MV-4-11 (cell line): ENCODE measurements around the gene NEDD4L.
"Not testable (repeated sequence)": the region's sequence is repeated elsewhere in the genome, so short reads cannot be mapped to it uniquely, and the experiment has no call there.

Source experiments
- DNase-seq: peaks from one replicate; lab custom pipeline; 2025; lab: John Stamatoyannopoulos, UW

NEDD4L gene

DNA sequence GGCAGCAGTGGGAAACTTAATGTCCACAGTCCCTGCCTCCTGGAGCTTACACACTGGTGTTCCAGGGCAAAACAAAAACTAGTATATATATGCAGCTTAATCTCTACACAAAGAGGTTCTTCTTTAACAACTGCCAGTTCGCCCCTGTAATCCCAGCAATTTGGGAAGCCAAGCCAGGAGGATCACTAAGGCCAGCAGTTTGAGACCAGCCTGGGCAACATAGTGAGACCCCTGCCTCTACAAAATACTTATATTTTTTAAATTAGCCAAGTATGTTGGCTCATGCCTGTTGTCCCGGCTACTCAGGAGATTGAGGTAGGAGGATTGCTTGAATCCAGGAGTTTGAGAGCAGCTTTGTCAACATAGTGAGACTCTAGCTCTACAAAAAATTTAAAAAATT is 17.2 kb upstream of the NEDD4L start:
- no peak for DNase-seq

DNA sequence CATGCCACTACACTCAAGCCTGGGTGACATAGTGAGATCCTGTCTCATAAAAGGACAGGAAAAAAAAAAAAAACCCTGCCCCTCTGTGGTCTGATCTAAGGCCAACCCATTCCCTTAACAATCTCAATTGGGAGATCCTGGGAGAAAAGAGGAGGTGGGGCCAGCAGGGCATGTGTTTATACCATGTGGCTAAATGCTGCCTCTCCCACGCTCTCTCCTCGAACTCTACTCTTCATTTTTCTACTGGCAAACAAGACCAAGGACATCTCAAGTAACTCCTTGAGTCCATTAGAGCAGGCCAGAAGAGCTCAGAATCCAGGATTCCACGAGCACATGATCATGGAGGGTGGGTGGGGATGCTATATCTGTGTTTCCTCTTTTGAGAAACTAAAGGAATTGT is 16.7 kb upstream of the NEDD4L start:
- no peak for DNase-seq

DNA sequence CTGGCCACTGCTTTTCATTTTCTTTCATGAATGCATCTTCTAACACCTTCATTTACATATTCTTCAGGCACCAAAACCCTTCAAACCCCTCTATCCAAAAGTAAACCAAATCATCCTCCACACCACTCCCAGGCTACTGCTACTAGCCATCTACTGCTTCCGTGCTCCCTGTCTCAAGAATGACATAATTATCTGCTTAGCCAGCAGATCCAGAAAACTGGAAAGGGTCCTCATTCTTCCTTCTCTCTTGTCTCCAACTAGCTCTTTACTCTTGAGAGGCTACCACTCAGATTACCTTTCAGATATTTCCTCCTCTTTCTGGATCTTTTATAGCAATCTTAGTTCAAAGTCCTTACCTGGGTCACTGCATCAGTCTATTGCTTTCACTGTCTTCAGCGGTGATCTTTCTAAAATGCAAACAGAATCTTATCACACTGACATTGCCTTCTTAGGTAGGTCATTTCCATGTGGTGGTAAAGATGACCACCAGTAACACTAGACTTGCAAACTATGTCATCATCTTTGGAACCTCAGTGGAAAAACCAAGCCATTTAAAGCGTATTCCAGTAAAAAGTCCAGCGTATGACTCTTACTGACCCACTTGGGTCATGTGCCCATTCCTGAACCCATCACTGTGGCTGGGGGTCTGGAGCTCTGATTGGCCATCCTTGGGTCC is 15.8 kb upstream of the NEDD4L start:
- no peak for DNase-seq

DNA sequence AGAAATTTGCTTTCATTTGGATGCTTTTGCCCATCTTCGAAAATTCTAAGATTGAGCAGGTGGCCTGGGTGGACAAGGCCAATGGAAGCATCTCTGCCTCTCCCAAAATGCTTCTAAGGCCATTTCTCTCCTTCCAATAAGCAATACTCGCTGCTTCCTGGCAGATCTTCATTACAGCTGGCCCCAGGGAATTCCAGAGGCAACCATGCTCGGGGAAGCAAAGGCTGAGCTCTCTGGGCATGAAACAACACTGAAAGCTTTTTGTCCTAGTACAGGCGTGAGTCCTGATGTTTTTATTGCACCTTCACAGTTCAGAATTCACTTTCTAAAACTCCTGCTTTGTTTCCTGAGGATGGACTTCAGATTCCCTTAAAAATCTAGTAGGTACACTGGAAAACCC is 11.8 kb upstream of the NEDD4L start:
- DNase-seq, result no peak

DNA sequence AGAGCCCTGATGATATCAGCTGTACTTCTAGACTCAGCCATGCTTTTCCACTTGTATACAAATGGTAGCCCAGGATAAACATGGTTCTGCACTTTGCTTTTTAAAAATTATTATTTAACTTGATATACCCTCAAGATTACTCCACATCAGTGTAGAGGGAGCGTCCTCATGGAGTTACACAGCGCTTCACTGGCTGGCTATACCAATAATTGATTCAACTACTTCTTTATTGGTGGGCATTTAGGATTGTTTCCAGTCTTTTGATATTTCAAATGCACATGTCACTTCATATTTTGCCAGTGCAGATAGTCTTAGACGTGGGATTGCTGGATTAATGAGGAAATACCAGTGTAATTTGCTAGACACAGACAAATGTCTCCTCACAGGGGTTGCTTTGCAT is 10.8 kb upstream of the NEDD4L start:
- DNase-seq, result no peak

DNA sequence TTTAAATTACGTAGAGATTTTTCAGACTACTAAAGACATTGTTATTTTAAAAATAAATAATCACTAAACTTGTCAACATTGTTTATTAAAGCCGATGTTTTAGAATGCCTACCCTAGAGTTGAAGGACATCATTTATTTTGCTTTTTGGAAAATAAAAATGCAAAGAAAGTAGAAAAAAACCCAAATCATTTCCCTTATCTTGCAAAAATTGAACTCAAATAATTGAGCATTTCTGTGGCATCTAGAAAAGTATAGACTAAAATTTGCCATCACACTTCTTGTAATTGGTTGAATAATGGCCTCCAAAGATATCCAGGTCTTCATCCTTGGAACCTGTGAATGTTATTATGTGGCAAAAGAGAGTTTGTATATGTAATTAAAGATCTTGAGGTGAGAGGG is 9.7 kb upstream of the NEDD4L start:
- DNase-seq, result no peak

DNA sequence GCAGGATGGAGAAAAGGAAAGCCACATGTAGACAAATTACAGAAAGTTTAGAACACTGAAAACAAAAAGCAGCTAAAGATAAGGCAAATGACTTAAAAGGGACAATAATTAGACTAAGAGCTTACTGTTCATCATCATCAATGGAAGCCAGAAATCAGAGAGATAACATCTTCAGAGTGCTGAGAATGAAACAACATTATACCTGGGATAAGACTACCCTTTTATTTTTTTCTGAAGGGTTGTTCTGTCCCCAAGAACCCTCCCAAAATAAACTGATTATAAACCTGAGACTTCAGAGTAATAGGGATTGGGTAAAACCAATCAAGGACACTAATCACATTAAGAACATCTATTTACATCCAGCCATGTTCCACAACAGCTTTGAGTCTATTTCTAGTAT is 6.9 kb upstream of the NEDD4L start:
- no peak for DNase-seq

DNA sequence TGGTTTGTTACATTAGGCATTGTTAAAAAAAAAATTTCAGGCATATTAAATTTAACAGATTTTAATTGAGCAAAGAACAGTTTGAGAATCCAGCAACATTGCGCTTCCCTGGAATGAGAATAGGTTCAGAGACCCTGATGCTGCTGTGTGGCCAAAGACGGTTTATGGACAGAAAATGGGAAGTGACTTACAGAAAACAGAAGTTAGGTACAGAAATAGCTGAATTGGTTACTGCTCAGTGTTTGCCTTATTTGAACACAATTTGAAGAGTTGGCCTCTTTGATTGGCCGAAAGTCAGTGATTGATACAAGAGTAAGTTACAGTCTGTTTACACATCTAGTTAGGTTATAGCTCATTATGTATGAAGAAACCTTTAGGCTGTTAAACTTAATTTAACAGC is 6.0 kb upstream of the NEDD4L start:
- DNase-seq, result peak; percentile 74

DNA sequence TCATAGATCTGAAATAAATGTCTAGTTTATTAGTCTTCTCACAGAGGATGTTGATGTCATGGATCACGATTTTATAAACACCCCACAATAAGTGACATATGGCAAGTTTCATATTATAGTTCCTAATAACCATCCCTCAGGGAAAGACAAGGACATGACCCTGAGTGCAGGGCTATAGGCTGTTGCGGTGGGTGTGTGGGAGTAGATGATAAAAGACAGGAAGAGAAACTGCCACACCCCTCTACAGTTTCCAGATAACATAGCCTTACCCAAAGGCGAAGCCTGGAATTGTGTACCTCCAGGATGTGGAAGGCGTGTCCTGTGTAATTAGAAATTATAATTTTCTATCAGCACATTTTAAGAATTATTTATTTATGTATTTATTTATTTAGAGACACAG is 2.4 kb upstream of the NEDD4L start:
- DNase-seq, result peak; percentile 79

DNA sequence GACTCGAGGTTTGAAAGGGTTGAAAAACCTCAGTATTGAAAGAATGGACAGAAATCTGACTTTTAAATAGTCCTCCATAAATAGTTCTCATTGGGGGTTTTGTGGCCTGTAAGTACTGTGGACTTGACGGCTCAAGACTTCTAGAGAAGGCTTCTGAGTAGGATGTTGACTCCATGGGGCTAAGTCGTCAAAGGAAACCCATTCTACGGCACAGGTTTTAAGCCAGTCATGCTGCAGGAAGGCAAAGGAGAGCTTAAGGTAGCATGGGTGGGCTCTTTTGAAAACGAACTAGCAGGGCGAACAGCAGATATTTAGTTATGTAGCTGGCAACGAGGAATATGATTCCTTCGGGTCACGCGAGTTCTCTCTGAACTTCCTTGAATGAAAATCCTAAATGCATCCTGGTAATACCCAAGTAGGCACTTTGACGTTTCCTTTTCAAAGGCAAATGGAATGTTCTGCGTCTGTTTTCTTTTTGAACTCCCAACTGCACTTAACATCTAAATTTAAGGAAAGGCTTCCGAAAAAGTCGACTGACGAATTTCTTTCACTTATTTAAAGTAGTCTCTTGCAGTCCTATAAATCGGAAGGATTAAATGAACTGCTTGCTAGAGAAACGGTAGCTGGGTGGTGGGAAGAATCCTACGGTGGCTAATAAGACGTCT is 1.1 kb upstream of the NEDD4L start:
- no peak for DNase-seq

DNA sequence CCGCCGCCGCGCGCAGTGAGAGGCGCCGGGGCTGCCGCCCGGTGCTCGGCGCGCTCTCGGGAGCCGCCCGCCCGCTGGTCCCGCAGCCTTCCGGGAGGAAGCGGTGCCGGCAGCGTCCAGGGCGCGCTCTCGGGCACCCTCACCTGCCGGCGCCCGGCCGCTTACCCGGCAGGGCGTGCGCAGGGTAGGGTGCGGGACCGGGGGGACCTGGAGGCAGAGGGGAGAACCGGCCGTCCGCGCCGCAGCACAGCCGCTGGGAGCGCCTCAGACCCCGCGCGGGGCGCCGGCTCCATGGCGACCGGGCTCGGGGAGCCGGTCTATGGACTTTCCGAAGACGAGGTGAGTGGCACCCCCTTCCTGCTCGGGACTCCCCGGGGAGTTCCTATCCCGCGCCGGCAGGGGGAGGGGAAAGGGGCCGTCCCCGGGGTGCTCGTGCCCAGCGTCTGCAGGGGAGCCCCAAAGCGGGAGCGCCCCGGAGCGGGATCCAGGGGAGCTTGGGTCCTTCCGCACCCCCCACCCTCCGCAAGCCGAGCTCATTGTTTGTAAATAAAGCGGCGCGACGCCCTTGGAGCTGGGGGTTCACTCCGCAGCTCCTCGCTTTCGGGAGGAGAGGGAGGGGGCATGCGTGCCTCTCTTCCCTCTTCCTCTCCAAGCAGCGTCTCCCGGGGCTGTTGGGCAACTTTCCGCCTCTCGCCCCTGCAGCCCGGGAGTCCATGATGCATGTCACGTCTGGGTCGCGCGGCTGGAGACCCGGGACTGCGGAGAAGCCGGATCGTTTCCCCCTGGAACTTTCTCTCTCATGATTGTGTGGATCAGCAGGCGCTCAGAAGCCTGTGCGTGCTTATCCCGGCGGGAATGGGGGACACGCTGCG is 580 bp downstream of the NEDD4L start:
- DNase-seq, result no peak

DNA sequence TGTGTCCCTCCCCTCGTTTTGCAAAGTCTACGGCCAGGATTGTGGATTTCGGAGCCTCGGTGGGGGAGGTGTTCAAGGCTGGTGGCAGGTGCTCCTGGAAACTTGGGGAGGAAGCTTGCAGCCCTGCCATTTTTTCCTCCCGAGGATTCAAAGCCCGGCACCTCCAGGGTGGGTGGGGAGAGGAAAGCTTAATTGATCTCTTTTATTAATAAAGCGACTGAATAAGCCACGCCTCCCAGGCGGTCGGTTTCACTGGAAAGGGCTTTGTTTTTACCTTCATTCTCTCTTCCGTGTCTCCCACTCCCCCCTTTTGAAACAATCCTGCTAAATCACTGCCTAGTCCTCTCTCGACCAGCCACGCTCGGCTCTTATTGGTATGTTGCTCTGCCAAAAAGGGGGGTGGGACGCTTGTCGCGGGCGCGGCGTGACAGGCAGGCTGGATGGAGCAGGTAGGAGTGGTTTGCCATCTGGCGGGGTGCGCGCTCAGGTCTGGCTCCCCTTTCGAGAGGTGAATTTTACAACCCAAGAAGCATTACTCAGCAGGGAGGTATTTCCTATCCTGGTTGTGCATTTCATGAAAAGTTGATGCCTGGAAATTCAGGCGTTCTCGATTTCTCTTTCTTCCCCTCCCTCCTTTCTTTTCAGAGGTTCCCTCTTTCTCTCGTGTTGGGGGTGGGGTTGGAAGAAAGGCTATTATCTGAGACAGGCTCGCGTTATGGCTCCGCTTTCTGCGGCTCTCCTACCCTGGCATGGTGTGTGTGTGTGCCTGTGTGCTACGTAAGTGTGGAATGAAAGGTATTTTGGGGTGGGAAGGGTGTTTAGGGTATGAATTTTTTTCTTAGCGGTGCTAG is 1.4 kb downstream of the NEDD4L start:
- DNase-seq, result no peak

DNA sequence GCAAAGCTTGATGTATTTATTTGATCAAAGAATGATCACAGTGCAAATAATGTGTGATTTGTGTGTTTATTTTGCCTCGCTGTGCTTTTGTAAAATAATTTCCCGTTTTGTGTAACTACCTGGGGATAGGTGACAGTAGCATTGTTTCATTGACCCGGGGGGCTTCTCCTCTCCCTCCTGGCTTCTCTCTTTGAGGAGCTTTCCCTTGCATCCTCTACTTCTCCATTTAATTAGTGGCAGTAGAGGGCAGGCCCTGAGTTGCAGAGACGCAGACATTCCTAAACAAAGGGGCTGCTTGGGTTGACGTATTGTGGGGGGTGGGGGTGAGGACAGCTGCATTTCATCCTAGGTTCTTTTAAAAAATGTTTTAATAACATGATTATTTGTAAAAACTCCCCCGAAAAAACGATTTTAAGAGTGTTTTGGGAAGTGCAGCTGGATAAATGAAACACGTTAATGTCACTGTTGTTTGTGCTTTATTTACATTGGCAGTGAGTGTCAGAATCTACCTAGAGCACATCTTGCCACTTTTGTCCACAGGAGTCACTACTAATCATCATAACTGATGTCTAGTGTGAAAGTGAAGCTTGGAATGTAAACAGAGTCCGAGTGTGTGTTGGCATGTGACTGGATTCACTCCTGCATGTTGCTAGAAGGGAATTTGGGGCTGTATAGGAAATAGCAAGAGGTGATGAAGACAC is 2.2 kb downstream of the NEDD4L start:
- no peak for DNase-seq

DNA sequence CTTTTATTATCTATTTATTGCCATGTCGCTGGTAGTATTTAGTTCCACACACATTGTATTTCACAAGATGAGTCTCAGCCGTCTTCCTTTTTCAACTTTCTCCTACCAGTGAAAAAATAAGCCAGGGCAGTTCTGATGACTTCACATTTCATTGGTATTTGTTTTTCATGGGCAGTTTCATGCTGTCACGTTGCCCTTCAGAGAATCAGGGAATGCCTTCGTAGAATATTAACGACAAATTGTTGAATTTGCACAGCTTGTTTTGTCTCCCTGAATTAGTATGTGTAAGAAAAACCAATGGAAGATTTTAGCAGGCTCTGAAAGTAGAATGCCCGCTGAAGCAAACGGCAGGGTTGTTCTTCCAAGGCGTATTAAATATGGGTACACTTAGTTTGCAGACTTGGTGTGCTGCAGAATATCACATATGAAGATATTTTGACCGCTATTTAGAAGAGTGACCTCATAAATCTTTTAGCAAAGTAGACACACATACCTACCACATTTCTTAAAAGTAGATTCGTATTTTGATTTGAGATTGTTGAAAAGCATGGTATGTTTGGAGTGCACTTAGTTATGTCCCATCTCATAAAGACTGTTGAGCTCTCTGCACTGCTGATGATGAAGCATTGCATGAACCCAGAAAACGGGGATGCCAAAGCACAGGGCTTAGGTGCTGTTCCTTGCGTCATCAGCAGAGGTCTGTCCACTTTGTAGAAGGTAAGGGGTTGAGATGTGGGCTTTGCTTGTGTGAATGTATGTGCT is 2.9 kb downstream of the NEDD4L start:
- no peak for DNase-seq

DNA sequence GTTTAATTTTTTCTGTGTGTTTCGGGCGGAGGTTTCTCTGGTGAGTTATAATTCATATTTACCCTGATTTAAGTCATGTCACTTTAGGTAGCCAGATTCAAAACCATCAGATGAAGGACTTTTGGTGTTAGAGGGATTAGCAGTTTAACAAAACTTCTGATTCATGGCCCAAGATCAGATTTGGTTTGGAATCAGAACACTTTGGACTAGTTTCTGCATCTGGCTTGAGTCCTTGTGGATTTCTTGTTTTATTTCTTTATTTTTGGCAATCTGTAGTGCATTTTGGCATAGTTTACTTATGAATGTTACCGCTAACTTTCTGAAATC is 3.5 kb downstream of the NEDD4L start:
- no peak for DNase-seq

DNA sequence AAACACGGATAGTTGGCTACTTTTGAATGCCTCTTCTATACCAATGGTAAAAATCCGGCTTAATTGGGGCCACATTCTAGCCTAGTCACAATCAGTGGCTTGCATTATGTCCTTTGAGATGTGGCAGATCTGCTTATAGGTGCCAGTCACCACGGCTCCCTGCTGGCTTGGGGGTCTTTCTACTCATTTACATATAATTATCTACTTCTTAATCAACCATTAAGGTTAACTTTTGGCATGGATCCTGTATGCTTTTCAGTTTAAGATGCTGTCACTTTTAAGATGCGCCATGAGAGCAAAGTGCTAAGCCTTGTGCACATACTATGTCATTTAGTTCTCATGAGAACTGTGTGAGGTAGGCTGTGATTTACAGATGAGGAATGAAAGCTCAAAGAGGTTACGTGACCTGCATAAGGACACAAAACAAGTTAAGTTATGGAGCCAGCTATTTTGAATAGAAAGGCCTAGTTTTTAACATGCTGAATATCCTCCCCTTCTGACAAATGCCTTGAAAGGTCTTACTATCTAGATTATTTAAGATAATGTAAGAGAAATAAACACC is 4.1 kb downstream of the NEDD4L start:
- no peak for DNase-seq

DNA sequence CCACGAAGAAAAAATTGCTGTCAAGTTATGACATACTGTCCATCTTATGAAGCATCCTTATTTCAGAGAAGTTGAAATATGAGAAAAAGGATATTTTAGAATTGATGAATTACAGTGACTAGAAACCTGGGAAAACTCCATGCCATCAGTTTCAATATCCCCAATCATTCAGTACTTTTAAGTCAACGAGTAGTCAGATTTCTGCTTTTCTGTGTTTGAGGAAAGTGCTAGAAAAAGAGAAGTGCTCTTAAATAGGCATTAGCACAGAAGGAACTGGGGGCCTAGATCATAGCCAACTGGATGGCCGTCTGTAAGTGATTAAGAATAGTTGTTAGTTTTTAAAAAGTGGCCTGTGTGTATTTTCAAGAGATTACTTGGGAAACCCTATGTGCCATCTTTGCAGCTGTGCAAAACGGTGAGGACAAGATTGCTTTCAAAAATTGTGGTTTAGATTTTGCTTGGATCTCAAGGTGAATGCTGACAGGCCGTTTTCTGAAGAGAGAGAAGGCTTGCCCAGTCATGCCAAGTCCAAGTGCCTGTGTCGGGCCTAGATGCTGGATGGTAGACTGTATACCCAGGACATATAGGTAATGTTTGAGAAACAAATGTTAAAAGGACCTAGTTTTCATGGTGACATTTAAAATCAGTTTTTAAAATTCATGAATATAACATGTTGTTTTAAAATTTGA is 5.1 kb downstream of the NEDD4L start:
- DNase-seq, result peak; percentile 60

DNA sequence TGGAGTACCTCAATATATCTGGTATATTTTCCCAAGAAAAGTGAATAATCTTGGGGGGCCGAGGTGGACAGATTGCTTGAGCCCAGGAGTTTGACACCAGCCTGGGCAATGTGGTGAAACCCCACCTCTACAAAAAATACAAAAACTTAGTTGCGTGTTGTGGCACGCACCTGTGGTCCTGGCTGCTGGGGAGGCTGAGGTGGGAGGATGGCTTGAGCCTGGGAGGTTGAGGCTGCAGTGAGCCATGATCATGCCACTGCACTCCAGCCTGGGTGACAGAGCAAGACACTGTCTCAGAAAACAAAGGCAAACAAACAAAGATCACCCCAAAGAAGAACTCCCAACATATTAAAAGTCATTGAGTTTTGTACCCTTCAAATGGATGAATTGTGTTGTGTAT is 6.9 kb downstream of the NEDD4L start:
- not testable (repeated sequence) for DNase-seq

DNA sequence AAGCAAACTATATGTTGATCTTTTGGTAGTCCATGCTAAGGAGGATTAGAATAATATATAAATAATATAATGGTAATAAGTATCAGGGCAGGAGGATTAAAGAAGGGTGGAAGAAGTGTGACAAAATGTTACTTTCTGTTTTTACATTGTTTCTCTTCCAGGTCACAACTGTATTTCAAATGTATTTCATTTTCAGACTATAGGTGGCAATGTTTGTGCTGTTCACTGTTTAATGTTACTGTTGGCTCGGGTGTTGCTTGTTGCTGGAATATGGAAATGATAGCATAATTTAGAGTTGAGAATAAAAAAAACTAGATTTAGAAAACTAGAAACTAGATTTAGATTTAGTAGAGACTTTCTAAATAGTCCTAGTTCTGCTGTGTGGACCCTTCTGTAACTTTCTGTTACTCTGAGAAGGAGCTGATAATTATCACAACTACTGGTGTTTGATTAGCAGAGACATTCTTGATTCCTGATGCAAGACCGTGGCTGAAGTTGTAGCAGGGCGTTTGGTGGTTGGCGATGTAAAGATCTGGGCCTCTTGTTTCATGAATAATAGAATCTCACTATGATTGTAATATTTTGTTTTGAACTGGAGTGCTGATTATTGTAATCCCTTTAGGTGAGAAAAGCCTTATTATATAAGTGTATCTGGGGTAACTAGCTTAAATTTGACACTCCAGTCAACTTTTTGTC is 7.9 kb downstream of the NEDD4L start:
- DNase-seq, result no peak
